HG02884 (cell line): ENCODE results near the gene NKAIN2.

Experiments used
- ATAC-seq: cut with Tn5 transposase; IDR thresholded peaks from one replicate; pipeline ENCODE4 v1.9.1; 2021; ENCODE audit warnings: mild to moderate bottlenecking, moderate library complexity; ENCODE audit not compliant: unreplicated experiment

Gene NKAIN2

GRCh38 chr6:124073820-124074587, 270.3 kb downstream of the NKAIN2 start:
- ATAC-seq, result no peak

GRCh38 chr6:124074606-124075005, 270.9 kb downstream of the NKAIN2 start:
- no peak for ATAC-seq

- no peak for ATAC-seq
Observed at GRCh38 chr6:124076336-124077048, 272.8 kb downstream of the NKAIN2 start.

- ATAC-seq, result no peak
Observed at GRCh38 chr6:124078169-124078568, 274.5 kb downstream of the NKAIN2 start.

GRCh38 chr6:124080483-124080882, 276.8 kb downstream of the NKAIN2 start:
- no peak for ATAC-seq

- no peak for ATAC-seq
Observed at GRCh38 chr6:124090491-124090890, 286.8 kb downstream of the NKAIN2 start.

- ATAC-seq, result no peak
Observed at GRCh38 chr6:124099520-124099919, 295.9 kb downstream of the NKAIN2 start.

- no peak for ATAC-seq
Observed at GRCh38 chr6:124110514-124110913, 306.8 kb downstream of the NKAIN2 start.

GRCh38 chr6:124119596-124119995, 315.9 kb downstream of the NKAIN2 start:
- ATAC-seq, result no peak

- ATAC-seq, result no peak
Observed at GRCh38 chr6:124123617-124124209, 320.0 kb downstream of the NKAIN2 start.

GRCh38 chr6:124131259-124131658, 327.6 kb downstream of the NKAIN2 start:
- ATAC-seq, result no peak

- ATAC-seq, result no peak
Observed at GRCh38 chr6:124131779-124132178, 328.1 kb downstream of the NKAIN2 start.

GRCh38 chr6:124132256-124132655, 328.6 kb downstream of the NKAIN2 start:
- ATAC-seq, result no peak

- no peak for ATAC-seq
Observed at GRCh38 chr6:124142852-124143251, 339.2 kb downstream of the NKAIN2 start.

- ATAC-seq, result no peak
Observed at GRCh38 chr6:124143435-124143834, 339.8 kb downstream of the NKAIN2 start.

GRCh38 chr6:124147621-124148020, 344.0 kb downstream of the NKAIN2 start:
- ATAC-seq, result no peak

GRCh38 chr6:124148236-124148957, 344.7 kb downstream of the NKAIN2 start:
- no peak for ATAC-seq

GRCh38 chr6:124149646-124150045, 346.0 kb downstream of the NKAIN2 start:
- ATAC-seq, result no peak

GRCh38 chr6:124158024-124158423, 354.4 kb downstream of the NKAIN2 start:
- ATAC-seq, result no peak

GRCh38 chr6:124163676-124164075, 360.0 kb downstream of the NKAIN2 start:
- no peak for ATAC-seq

- ATAC-seq, result no peak
Observed at GRCh38 chr6:124164343-124164742, 360.7 kb downstream of the NKAIN2 start.
